ENCODE results near the gene RALGAPA2.

The RALGAPA2 gene

DNA sequence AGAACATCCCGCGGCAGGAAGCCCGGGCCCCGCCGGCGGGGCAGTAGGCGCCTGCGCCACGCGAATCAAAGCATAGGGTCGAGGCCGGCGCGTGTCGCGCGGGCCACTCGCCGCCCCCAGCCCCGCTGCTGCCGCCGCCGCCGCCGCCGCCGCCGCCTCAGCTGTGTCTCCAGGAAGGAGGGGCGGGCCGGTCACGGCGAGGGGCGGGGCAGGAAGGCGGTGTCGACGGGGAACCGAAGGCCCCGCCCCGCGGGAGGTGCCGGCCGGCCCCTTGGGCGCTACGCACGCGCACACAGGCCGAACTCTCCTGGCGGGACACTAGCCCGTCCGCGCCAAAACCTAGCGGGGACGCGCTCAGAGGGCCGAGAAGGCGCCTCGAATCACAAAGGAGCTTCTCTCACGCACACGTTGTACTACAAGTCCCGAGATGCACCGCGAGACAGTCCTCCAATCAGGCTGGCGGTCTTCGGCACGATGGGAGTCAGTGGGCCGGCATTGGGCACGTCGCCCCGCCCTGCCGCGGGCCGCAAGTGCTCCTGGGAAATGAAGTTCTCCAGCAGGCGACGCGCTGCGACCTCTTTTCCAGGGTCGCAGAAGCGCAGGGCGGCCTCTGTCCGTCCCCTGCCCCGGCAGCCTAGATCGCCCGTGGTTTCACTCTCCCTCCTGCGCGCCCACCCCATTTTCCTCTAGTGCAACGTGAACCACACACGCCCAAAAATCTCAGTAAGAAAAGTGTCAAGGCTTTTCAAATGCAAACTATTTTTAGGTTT lies at the start of gene RALGAPA2:
Gene RALGAPA2, minus strand, starts transcription at position 171 of the 770 bp plus-strand sequence. Its CDS starts 164 bp downstream, at position 7.
- peak; percentile 96 for DNase-seq

DNA sequence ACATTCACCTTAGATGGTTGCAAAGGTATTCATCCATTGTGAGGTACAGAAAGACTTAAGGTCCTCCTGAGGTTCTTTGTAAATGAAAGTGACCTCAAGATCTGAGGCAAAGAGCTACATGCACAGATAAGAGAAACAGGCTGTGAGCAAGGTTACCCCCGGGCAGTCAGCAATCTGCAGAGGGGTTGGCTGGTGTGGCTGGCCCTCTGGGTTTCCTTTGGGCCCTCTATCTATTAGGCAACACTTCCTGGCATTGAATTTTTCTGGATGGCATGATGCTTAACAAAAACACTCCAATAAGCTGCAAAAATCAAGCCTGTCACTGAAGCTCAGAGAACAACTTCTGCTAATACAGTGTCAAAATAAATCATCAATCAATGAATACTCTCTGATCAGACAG lies 48.9 kb upstream of the RALGAPA2 start:
- DNase-seq = no peak

DNA sequence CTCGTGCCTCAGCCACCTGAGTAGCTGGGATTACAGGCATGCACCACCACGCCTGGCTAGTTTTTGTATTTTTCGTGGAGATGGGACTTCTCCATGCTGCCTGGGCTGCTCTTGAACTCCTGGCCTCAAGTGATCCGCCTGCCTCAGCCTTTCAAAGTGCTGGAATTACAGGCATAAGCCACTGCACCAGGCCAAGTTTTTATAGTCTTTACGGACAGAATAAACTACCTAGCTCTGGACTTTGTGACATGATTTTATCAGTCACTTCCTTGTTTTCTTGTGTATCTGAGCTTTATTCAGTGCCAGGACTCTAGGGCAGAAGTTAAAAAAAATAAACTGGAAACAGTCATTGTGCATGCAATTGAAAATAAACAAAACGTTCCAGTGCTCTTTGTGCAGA lies 46.7 kb upstream of the RALGAPA2 start:
- no peak for DNase-seq

GRCh38 chr20:20755674-20756319 lies 43.4 kb upstream of the RALGAPA2 start:
- DNase-seq = no peak

DNA sequence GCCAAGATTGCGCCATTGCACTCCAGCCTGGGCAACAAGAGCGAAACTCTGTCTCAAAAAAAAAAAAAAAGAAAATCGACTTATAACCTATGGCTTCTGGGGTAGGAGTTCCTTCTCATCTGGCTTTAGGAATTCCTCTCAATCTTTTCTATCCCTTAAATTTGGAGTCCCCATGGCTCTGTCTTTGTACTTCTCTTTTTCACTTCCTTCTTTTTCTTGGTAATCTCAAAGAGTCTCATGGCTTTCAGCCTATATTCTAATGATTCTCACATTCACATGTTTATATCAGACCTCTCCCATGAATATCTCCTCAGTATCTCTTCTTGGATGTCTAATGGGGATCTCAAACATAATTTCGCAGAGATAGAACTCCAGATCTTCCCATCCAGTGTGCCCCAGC lies 42.8 kb upstream of the RALGAPA2 start:
- peak; percentile 64 for DNase-seq

GRCh38 chr20:20754714-20755113 lies 42.3 kb upstream of the RALGAPA2 start:
- DNase-seq = peak; percentile 60

DNA sequence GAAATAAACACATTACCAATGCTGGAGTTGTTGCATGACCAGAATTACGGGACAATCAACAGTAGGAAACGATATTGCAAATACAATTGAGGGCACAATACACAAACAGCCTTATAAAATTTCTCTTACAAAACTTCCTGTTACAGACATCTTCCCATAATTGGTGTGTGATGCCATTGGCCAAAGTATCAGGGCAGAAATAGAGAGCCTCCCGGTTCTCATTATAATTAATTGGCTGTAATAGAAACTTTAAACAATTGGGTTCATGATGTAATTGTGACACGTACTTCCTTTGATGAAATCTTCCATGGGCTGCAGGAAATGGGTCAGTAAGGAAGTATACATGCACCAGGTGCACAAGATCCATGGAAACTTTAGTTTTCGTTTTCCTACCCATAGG lies 40.3 kb upstream of the RALGAPA2 start:
- DNase-seq = peak; percentile 33

DNA sequence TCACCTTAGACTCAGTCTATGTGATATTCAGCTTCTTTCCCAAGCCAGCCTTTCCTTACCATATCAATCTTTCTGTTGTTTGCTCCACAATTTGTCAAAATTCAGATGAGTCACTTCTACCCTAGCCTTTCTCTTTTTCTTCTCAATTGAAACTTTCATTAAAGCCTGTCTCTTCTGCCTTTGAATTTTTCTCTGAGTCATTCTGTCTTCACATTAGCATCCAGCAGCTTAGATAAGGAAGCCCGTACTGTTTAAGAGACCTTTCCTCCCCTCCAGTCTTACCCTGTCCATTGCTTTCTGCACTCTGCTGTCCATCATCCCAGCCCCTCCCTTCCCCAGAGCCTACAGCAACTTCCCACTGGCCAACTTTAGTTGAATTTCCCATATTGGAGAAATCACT lies 34.9 kb upstream of the RALGAPA2 start:
- peak; percentile 32 for DNase-seq

GRCh38 chr20:20744170-20744725 lies 31.8 kb upstream of the RALGAPA2 start:
- no peak for DNase-seq

DNA sequence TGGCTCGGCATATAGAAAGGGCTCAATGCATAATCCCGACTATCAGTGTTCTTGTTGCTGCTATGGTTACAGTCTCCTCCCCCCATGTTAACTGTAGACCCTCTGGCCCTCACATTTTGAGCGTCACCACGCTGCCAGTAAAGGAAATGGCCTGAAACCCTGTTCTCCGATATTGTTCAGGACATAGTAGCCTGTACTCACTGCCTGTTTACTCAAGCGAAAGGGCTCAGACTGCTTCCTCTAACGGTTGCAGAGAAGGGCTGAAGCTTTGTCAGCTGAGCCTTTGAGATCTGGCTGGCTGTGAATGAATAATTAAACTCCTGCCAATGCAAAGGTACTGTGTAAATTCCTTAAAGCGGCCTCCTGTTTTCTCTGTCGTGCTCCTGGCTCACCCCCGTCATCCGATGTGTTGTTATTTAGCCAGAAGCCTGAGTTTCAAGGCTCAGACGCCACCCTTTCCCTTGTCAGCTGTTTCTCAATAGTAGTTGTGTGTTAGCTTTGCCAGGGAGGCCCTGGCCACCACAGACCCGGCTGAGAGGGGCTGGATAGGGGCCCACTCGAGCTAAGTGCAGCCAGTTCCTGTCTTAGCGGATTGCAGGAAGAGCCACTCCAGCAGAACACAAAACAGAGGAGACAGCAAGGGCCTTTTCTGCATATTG lies 31.2 kb upstream of the RALGAPA2 start:
- peak; percentile 53 for DNase-seq

GRCh38 chr20:20741087-20742045 lies 28.9 kb upstream of the RALGAPA2 start:
- no peak for DNase-seq

GRCh38 chr20:20740541-20740940 lies 28.1 kb upstream of the RALGAPA2 start:
- DNase-seq = no peak

DNA sequence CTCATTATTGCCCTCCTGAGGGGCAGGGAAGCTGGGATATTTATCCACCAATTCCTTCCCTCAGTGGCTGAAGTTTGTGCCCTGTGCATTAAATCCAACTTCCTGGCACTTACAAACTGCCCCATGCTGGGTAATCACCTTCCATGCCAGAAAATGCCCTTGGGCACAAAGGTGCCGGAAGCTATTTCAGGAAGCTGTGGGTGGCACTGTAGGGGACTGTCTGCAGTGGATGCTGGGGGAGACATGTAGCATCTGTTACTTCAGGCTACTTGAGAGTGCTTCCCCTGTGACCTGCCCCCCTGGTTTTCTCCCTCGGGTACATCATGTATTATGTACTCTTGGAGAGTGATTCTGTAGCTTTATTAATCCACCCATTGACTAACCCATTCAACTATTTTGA lies 24.7 kb upstream of the RALGAPA2 start:
- DNase-seq = no peak

DNA sequence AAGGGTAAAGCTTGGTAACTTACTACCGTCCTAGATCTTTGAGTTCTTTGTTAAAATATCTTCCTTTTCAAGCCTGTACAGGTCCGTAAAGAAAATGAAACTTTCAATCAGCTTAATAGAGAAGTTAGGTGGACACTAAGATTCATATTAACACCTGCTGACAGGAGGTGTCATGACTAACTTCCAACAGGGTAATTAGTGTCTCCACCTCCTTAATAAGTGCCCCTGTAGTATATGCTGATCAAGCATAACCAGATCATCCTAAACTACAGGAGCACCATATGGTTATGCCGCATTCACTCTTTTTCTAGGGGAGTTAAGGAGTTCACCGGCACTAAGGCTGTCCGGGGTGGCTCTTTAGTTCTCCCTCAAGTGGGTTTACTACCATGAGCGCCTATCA lies 23.9 kb upstream of the RALGAPA2 start:
- DNase-seq = no peak

DNA sequence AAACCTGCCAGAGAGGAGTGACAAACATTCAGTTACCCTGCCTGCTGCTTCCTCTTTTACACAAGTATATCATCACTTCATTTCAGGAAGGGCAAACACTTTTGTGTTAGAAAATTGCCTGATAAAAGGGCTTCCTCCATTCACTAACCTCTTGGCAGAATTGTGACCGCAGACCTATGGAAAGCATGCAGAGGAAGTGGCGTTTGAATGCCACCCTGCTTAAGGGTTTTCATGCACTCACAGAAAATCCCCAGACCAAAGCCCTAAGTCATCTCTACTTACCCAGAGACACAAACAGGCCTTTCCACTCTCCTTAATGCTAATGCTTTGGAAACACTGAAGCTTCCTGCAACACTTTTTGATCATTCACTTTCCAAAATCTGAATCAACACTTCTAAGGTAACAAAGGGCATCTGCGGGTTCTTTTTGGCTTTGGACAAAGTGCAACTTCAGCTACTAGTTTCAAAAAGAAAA lies 22.1 kb upstream of the RALGAPA2 start:
- peak; percentile 87 for DNase-seq

GRCh38 chr20:20733943-20734342 lies 21.5 kb upstream of the RALGAPA2 start:
- DNase-seq = no peak

GRCh38 chr20:20732641-20733040 lies 20.2 kb upstream of the RALGAPA2 start:
- DNase-seq = no peak

DNA sequence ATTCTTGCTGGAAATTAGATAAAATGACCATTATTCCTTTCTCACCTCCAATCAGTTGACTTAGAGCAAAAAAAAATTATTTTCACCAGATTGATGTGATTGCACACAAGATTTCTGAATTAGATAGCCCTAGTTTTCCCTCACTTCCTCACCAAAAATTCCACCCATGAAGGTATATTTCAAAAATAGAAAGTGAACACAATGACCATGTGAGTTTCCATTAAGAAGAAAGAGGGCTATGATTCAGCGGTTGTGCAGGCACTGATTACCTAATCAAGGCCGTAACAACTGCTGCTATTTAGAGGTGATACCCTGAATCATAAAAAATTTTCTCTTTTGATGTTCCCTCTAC lies 19.5 kb upstream of the RALGAPA2 start:
- DNase-seq = peak; percentile 81

- no peak for DNase-seq
Measured at GRCh38 chr20:20731000-20731944, 18.8 kb upstream of the RALGAPA2 start.

- no peak for DNase-seq
Measured at GRCh38 chr20:20729563-20729962, 17.1 kb upstream of the RALGAPA2 start.

- DNase-seq = no peak
Measured at GRCh38 chr20:20721489-20721888, 9.0 kb upstream of the RALGAPA2 start.

Data from suppressor macrophage treated with lipopolysaccharide for 4 hours (primary cell).